Tibial artery (tissue), 4 donors: ENCODE results near the gene LCOR.

Source experiments
- DNase-seq, 2 donors: peaks; one replicate each; pipeline ENCODE4 v3.0.0-alpha.2; 2019
- H3K27ac ChIP-seq, 2 donors: fragments of 200-600 bp; sonication (generic) in 1 of 2; 1 replicate in 1 of 2; 2 replicates in 1 of 2; pipeline ENCODE4 v1.5.1; 2018 to 2019; ENCODE audit warnings: mild to moderate bottlenecking in 1 of 2
- H3K27me3 ChIP-seq, 2 donors: fragments of 200-600 bp; sonication (generic) in 1 of 2; one replicate each; pipeline versions ENCODE4 v1.5.1 to v1.6.0; 2016 to 2019
- H3K36me3 ChIP-seq, 3 donors: fragments of 200-600 bp; sonication (generic) in 2 of 3; one replicate each; pipeline ENCODE4 v1.5.1; 2016 to 2019; ENCODE audit warnings: mild to moderate bottlenecking in 2 of 3
- H3K4me1 ChIP-seq, 4 donors: fragments of 200-600 bp; sonication (generic) in 2 of 4; 1 replicate in 3 of 4; 2 replicates in 1 of 4; pipeline ENCODE4 v1.5.1; 2016 to 2019
- H3K4me3 ChIP-seq, 2 donors: fragments of 200-600 bp; sonication (generic) in 1 of 2; 1 replicate in 1 of 2; 2 replicates in 1 of 2; pipeline ENCODE4 v1.5.1; 2018 to 2019; ENCODE audit warnings: mild to moderate bottlenecking in 2 of 2
- H3K9me3 ChIP-seq, 3 donors: fragments of 200-600 bp; sonication (generic) in 1 of 3; one replicate each; pipeline ENCODE4 v1.5.1; 2016 to 2019
- CTCF ChIP-seq, 2 experiments: fragments of 200-600 bp in 1 of 2; fragments of 450-650 bp in 1 of 2; IDR thresholded peaks; one replicate each; pipeline ENCODE4 v1.5.1; 2017 to 2019; ENCODE audit warnings: antibody characterized with exemption in 2 of 2, mild to moderate bottlenecking in 1 of 2, moderate library complexity in 1 of 2
- intact Hi-C: fragments of 100-400 bp; cut with DNase I; formaldehyde crosslinking; loops from one replicate; pipeline ENCODE4 v1.15.0; 2023; ENCODE audit warnings: low total_unique reads

Gene LCOR

GRCh38 chr10:96850825-96851224, 18.7 kb downstream of the LCOR start:
- intact Hi-C loops: no loop called here
- Histone ChIP-seq H3K4me1 (peaks cover 0 to 40% (median 19%) of the 10 kb centered on the region in 4 donors), H3K9me3 (no peaks in the 10 kb centered on the region), H3K4me3 (no peak overlapping the region), H3K36me3 (no peaks in the 10 kb centered on the region), H3K27ac (no peak overlapping the region), H3K27me3 (no peaks in the 10 kb centered on the region)
- no peak for TF ChIP-seq CTCF (IDR thresholded peaks at IDR 0.05)
- DNase-seq: no peak

GRCh38 chr10:96851281-96851680, 19.2 kb downstream of the LCOR start:
- H3K4me3 ChIP-seq: no peak overlapping the region
- no peak overlapping the region for H3K27ac ChIP-seq
- H3K27me3 ChIP-seq: no peaks in the 10 kb centered on the region
- no peaks in the 10 kb centered on the region for H3K9me3 ChIP-seq
- H3K4me1 ChIP-seq: peaks cover 0 to 39% (median 19%) of the 10 kb centered on the region in 4 donors
- no peak for DNase-seq
- intact Hi-C loops: no loop called here
- TF ChIP-seq CTCF (IDR thresholded peaks at IDR 0.05): no peak
- no peaks in the 10 kb centered on the region for H3K36me3 ChIP-seq

- intact Hi-C loops: no loop called here
- DNase-seq: no peak
- Histone ChIP-seq H3K4me1 (peaks cover 0 to 24% (median 11%) of the 10 kb centered on the region in 4 donors), H3K9me3 (no peaks in the 10 kb centered on the region), H3K4me3 (no peak overlapping the region), H3K36me3 (peaks cover 0 to 5% (median 0%) of the 10 kb centered on the region in 3 donors), H3K27ac (no peak overlapping the region), H3K27me3 (no peaks in the 10 kb centered on the region)
- TF ChIP-seq CTCF (IDR thresholded peaks at IDR 0.05): no peak
These were observed 24.2 kb downstream of the LCOR start for GRCh38 chr10:96856317-96856716.

- H3K27ac ChIP-seq: no peak overlapping the region
- no peaks in the 10 kb centered on the region for H3K27me3 ChIP-seq
- intact Hi-C loops: no loop called here
- H3K36me3 ChIP-seq: peaks cover 0 to 13% (median 0%) of the 10 kb centered on the region in 3 donors
- no peak for DNase-seq
- TF ChIP-seq CTCF (IDR thresholded peaks at IDR 0.05): no peak
- H3K4me1 ChIP-seq: peaks cover 0 to 21% (median 11%) of the 10 kb centered on the region in 4 donors
- no peaks in the 10 kb centered on the region for H3K9me3 ChIP-seq
- H3K4me3 ChIP-seq: no peak overlapping the region
These were observed 25.4 kb downstream of the LCOR start for GRCh38 chr10:96857301-96858012.

- H3K36me3 ChIP-seq: peaks cover 0 to 13% (median 0%) of the 10 kb centered on the region in 3 donors
- H3K4me3 ChIP-seq: no peak overlapping the region
- no peaks in the 10 kb centered on the region for H3K9me3 ChIP-seq
- no peak for TF ChIP-seq CTCF (IDR thresholded peaks at IDR 0.05)
- intact Hi-C loops: no loop called here
- H3K27ac ChIP-seq: no peak overlapping the region
- peaks cover 0 to 25% (median 7%) of the 10 kb centered on the region in 4 donors for H3K4me1 ChIP-seq
- DNase-seq: no peak
- no peaks in the 10 kb centered on the region for H3K27me3 ChIP-seq
These were observed 26.1 kb downstream of the LCOR start for GRCh38 chr10:96858038-96858705.
